PC-3 (cell line): ENCODE data around the gene CASP8AP2.
"Not testable (repeated sequence)": the region's sequence is repeated elsewhere in the genome, so short reads cannot be mapped to it uniquely, and the experiment has no call there.

ENCODE experiments used
- CTCF ChIP-seq: fragments of 300-600 bp; sonication (generic); conservative IDR thresholded peaks from 2 replicates; pipeline ENCODE4 v1.5.1; 2017; ENCODE audit warnings: antibody characterized with exemption, low read depth, mild to moderate bottlenecking, low read length
- EZH2 ChIP-seq: fragments of 300-600 bp; sonication (generic); IDR thresholded peaks from one replicate; pipeline ENCODE4 v1.6.1; 2017; ENCODE audit warnings: antibody characterized with exemption, mild to moderate bottlenecking, low read length; ENCODE audit not compliant: unreplicated experiment

- TF ChIP-seq CTCF, EZH2: not testable (repeated sequence)
Measured at GRCh38 chr6:89813422-89813821, 16.3 kb upstream of the CASP8AP2 start.
